HepG2 (cell line): ENCODE data around the gene ZNF771. TPM values are rescaled to one million over a fixed set of nuclear protein-coding genes. Genes with fewer than 3 reads are reported as not detected.
A peak's percentile ranks its signal among the peaks of the same experiment; 100 is the strongest.

Experiments
- AFF4 ChIP-seq: sonication (generic); formaldehyde crosslinking; IDR thresholded peaks from 2 replicates; pipeline ENCODE4 v1.4.0; 2020; ENCODE audit warnings: missing genetic modification reagents
- AGO2 ChIP-seq: fragments of 200-400 bp; formaldehyde crosslinking; optimal IDR thresholded peaks from 2 replicates; pipeline ENCODE3; 2017; ENCODE audit warnings: mild to moderate bottlenecking, low read depth, low read length, moderate library complexity
- FIP1L1 ChIP-seq: fragments of 200-400 bp; formaldehyde crosslinking; IDR thresholded peaks from 2 replicates; pipeline ENCODE4 v1.6.1; 2018; ENCODE audit warnings: low read depth, mild to moderate bottlenecking, low read length, moderate library complexity, borderline replicate concordance; ENCODE audit not compliant: insufficient read depth
- HDAC1 ChIP-seq: sonication (generic); formaldehyde crosslinking; IDR thresholded peaks from 2 replicates; pipeline ENCODE4 v1.5.1; 2020; ENCODE audit warnings: mild to moderate bottlenecking, missing genetic modification reagents
- IKZF1 ChIP-seq: fragments of 450-650 bp; IDR thresholded peaks from 2 replicates; pipeline ENCODE4 v1.7.1; 2016
- SIN3A ChIP-seq: IDR thresholded peaks from 2 replicates; pipeline ENCODE4 v1.6.1; 2011; ENCODE audit warnings: low read depth, mild to moderate bottlenecking, control low read depth, low read length, borderline replicate concordance
- TAF1 ChIP-seq: sonication (generic); formaldehyde crosslinking; IDR thresholded peaks from 2 replicates; pipeline ENCODE4 v1.4.0; 2020; ENCODE audit warnings: missing genetic modification reagents
- TARDBP ChIP-seq: sonication (generic); formaldehyde crosslinking; IDR thresholded peaks from 2 replicates; pipeline ENCODE4 v1.8.0; 2022; ENCODE audit warnings: mild to moderate bottlenecking, missing genetic modification reagents
- TCF7L2 ChIP-seq: IDR thresholded peaks from 2 replicates; pipeline ENCODE4 v1.6.1; 2011; ENCODE audit warnings: mild to moderate bottlenecking, low read depth, low read length, moderate library complexity
- ZBTB25 ChIP-seq: IDR thresholded peaks from 2 replicates; pipeline ENCODE4 v1.6.1; 2018; ENCODE audit warnings: missing genetic modification reagents
- ZC3H13 ChIP-seq: sonication (generic); formaldehyde crosslinking; IDR thresholded peaks from 2 replicates; pipeline ENCODE4 v1.8.1; 2023; ENCODE audit warnings: mild to moderate bottlenecking, missing genetic modification reagents, moderate library complexity
- ZNF574 ChIP-seq: sonication (generic); formaldehyde crosslinking; IDR thresholded peaks from 2 replicates; pipeline ENCODE4 v1.4.0; 2020; ENCODE audit warnings: missing genetic modification reagents
- ZNF615 ChIP-seq: sonication (generic); formaldehyde crosslinking; IDR thresholded peaks from 2 replicates; pipeline ENCODE4 v1.5.0; 2020; ENCODE audit warnings: mild to moderate bottlenecking, missing genetic modification reagents, borderline replicate concordance
- ZNF724P ChIP-seq: sonication (generic); formaldehyde crosslinking; IDR thresholded peaks from 2 replicates; pipeline ENCODE4 v1.8.0; 2022; ENCODE audit warnings: missing genetic modification reagents, borderline replicate concordance
- polyA plus RNA-seq, 8 experiments: library from polyadenylated mRNA; depleted of rRNA in 3 of 8; stranded (reverse) in 7 of 8; unstranded in 1 of 8; fragments of >200 nt; fragmentation: Illumina TruSeq in 4 of 8; extraction: Trizol in 4 of 8; gene quantifications; 2 replicates each; pipeline versions ENCODE4 v1.2.1 to v1.2.3, GENCODE V29; 2011 to 2016; ENCODE audit warnings: low read depth in 4 of 8, missing spikeins in 1 of 8, mixed read lengths in 1 of 8; ENCODE audit not compliant: insufficient read depth in 1 of 8
- total RNA-seq, 5 experiments: library from RNA; depleted of rRNA; stranded (reverse); fragments of >200 nt; fragmentation: Illumina TruSeq; extraction: Trizol; gene quantifications; 2 replicates each; pipeline ENCODE4 v1.2.3, GENCODE V29; 2016; ENCODE audit warnings: low read depth in 1 of 5
- TF ChIP-seq, protein P1 (sequence below): sonication (generic); formaldehyde crosslinking; IDR thresholded peaks from 2 replicates; pipeline ENCODE4 v1.4.0; 2020; ENCODE audit warnings: missing genetic modification reagents, borderline replicate concordance
- TF ChIP-seq, protein P2 (sequence below): sonication (generic); formaldehyde crosslinking; IDR thresholded peaks from 2 replicates; pipeline ENCODE4 v1.4.0; 2020; ENCODE audit warnings: mild to moderate bottlenecking, missing genetic modification reagents

Gene ZNF771
- total and polyA plus RNA-seq, 2 of the 13 experiments (the other 11 are each of a cell fraction or from before 2014, with no cell fraction given) = 5.0 to 11.8 TPM

GRCh38 chr16:30395155-30395991 lies 12.0 kb upstream of the ZNF771 start, which contains the start of gene ZNF48 (continued):
- TF ChIP-seq, protein P1, sequence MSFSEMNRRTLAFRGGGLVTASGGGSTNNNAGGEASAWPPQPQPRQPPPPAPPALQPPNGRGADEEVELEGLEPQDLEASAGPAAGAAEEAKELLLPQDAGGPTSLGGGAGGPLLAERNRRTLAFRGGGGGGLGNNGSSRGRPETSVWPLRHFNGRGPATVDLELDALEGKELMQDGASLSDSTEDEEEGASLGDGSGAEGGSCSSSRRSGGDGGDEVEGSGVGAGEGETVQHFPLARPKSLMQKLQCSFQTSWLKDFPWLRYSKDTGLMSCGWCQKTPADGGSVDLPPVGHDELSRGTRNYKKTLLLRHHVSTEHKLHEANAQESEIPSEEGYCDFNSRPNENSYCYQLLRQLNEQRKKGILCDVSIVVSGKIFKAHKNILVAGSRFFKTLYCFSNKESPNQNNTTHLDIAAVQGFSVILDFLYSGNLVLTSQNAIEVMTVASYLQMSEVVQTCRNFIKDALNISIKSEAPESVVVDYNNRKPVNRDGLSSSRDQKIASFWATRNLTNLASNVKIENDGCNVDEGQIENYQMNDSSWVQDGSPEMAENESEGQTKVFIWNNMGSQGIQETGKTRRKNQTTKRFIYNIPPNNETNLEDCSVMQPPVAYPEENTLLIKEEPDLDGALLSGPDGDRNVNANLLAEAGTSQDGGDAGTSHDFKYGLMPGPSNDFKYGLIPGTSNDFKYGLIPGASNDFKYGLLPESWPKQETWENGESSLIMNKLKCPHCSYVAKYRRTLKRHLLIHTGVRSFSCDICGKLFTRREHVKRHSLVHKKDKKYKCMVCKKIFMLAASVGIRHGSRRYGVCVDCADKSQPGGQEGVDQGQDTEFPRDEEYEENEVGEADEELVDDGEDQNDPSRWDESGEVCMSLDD (CRISPR knock-in tag) = no peak
- TF ChIP-seq IKZF1 = no peak
- TF ChIP-seq TCF7L2 = no peak
- no peak for TF ChIP-seq ZNF615
- TF ChIP-seq TAF1 (CRISPR knock-in tag) = no peak; the same call in none of the 2 replicates
- TF ChIP-seq, protein P2, sequence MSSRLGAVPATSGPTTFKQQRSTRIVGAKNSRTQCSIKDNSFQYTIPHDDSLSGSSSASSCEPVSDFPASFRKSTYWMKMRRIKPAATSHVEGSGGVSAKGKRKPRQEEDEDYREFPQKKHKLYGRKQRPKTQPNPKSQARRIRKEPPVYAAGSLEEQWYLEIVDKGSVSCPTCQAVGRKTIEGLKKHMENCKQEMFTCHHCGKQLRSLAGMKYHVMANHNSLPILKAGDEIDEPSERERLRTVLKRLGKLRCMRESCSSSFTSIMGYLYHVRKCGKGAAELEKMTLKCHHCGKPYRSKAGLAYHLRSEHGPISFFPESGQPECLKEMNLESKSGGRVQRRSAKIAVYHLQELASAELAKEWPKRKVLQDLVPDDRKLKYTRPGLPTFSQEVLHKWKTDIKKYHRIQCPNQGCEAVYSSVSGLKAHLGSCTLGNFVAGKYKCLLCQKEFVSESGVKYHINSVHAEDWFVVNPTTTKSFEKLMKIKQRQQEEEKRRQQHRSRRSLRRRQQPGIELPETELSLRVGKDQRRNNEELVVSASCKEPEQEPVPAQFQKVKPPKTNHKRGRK = peak; percentile 30; the same call in 1 of the 2 replicates
- TF ChIP-seq ZNF574 = peak; percentile 99
- no peak for TF ChIP-seq AFF4
- no peak for TF ChIP-seq FIP1L1
- peak; percentile 21; the same call in 1 of the 2 replicates for TF ChIP-seq ZNF724P (CRISPR knock-in tag)
- no peak for TF ChIP-seq ZC3H13
- TF ChIP-seq SIN3A = peak; percentile 82
- peak; percentile 86 for TF ChIP-seq HDAC1 (CRISPR knock-in tag)
- peak; percentile 98 for TF ChIP-seq ZBTB25 (CRISPR knock-in tag)
- TF ChIP-seq AGO2 = peak; percentile 30
- 0 out of 2 replicates have a peak, but pooled peaks have one; percentile 27 for TF ChIP-seq TARDBP
